ENCODE data around the gene CMTM8.
"Not testable (repeated sequence)": the region's sequence is repeated elsewhere in the genome, so short reads cannot be mapped to it uniquely, and the experiment has no call there.

CMTM8 gene

GRCh38 chr3:32208447-32208846 lies 30.0 kb upstream of the CMTM8 start:
- DNase-seq (ENCODE audit: low spot score in 2 of 2) (no peak), ATAC-seq (replicated peaks; ENCODE audit: extremely low read depth, poor library complexity, severe bottlenecking) (no peak)
- Mint-ChIP-seq H3K36me3 (ENCODE audit: insufficient read depth) (no peaks in the 10 kb centered on the region), H3K9me3 (no peaks in the 10 kb centered on the region), H3K27ac (ENCODE audit: low read depth) (no peak overlapping the region), H3K27me3 (peaks cover 17% of the 10 kb centered on the region), H3K4me1 (no peaks in the 10 kb centered on the region), H3K4me3 (no peak overlapping the region)

GRCh38 chr3:32215185-32215584 lies 23.3 kb upstream of the CMTM8 start:
- DNase-seq (ENCODE audit: low spot score in 2 of 2) = no peak
- ATAC-seq (replicated peaks; ENCODE audit: extremely low read depth, poor library complexity, severe bottlenecking) = no peak
- H3K9me3 Mint-ChIP-seq = no peaks in the 10 kb centered on the region
- H3K4me3 Mint-ChIP-seq = no peak overlapping the region
- no peak overlapping the region for H3K27ac Mint-ChIP-seq (ENCODE audit: low read depth)
- peaks cover 43% of the 10 kb centered on the region for H3K27me3 Mint-ChIP-seq
- H3K36me3 Mint-ChIP-seq (ENCODE audit: insufficient read depth) = no peaks in the 10 kb centered on the region
- H3K4me1 Mint-ChIP-seq = no peaks in the 10 kb centered on the region

- no peak overlapping the region for H3K27ac Mint-ChIP-seq (ENCODE audit: low read depth)
- no peak for ATAC-seq (replicated peaks; ENCODE audit: extremely low read depth, poor library complexity, severe bottlenecking)
- peaks cover 52% of the 10 kb centered on the region for H3K27me3 Mint-ChIP-seq
Observed at GRCh38 chr3:32216172-32216783, 22.2 kb upstream of the CMTM8 start.

GRCh38 chr3:32217339-32217738 lies 21.1 kb upstream of the CMTM8 start:
- DNase-seq (ENCODE audit: low spot score in 2 of 2) = no peak
- Mint-ChIP-seq H3K27ac (ENCODE audit: low read depth) (no peak overlapping the region), H3K27me3 (peaks cover 59% of the 10 kb centered on the region), H3K36me3 (ENCODE audit: insufficient read depth) (peaks cover 2% of the 10 kb centered on the region), H3K9me3 (no peaks in the 10 kb centered on the region), H3K4me1 (no peaks in the 10 kb centered on the region), H3K4me3 (no peak overlapping the region)
- ATAC-seq (replicated peaks; ENCODE audit: extremely low read depth, poor library complexity, severe bottlenecking) = no peak

More at GRCh38 chr3:32216172-32216783, 22.2 kb upstream of the CMTM8 start:
- no peak for DNase-seq (ENCODE audit: low spot score in 2 of 2)
- no peaks in the 10 kb centered on the region for H3K36me3 Mint-ChIP-seq (ENCODE audit: insufficient read depth)
- no peaks in the 10 kb centered on the region for H3K4me1 Mint-ChIP-seq
- no peaks in the 10 kb centered on the region for H3K9me3 Mint-ChIP-seq
- no peak overlapping the region for H3K4me3 Mint-ChIP-seq

GRCh38 chr3:32219537-32219936 lies 18.9 kb upstream of the CMTM8 start:
- H3K27me3 Mint-ChIP-seq = peaks cover 80% of the 10 kb centered on the region
- peaks cover 2% of the 10 kb centered on the region for H3K36me3 Mint-ChIP-seq (ENCODE audit: insufficient read depth)
- no peak overlapping the region for H3K27ac Mint-ChIP-seq (ENCODE audit: low read depth)
- no peak for DNase-seq (ENCODE audit: low spot score in 2 of 2)
- no peaks in the 10 kb centered on the region for H3K9me3 Mint-ChIP-seq
- H3K4me1 Mint-ChIP-seq = no peaks in the 10 kb centered on the region
- H3K4me3 Mint-ChIP-seq = no peak overlapping the region
- no peak for ATAC-seq (replicated peaks; ENCODE audit: extremely low read depth, poor library complexity, severe bottlenecking)

- H3K27ac Mint-ChIP-seq (ENCODE audit: low read depth) = no peak overlapping the region
Observed at GRCh38 chr3:32220006-32220405, 18.5 kb upstream of the CMTM8 start.

GRCh38 chr3:32222950-32223349 lies 15.5 kb upstream of the CMTM8 start:
- no peak overlapping the region for H3K4me3 Mint-ChIP-seq
- DNase-seq (ENCODE audit: low spot score in 2 of 2) = no peak
- no peak for ATAC-seq (replicated peaks; ENCODE audit: extremely low read depth, poor library complexity, severe bottlenecking)
- H3K36me3 Mint-ChIP-seq (ENCODE audit: insufficient read depth) = peaks cover 2% of the 10 kb centered on the region
- no peaks in the 10 kb centered on the region for H3K4me1 Mint-ChIP-seq
- H3K9me3 Mint-ChIP-seq = no peaks in the 10 kb centered on the region
- peaks cover 58% of the 10 kb centered on the region for H3K27me3 Mint-ChIP-seq
- H3K27ac Mint-ChIP-seq (ENCODE audit: low read depth) = no peak overlapping the region

More at GRCh38 chr3:32220006-32220405, 18.5 kb upstream of the CMTM8 start:
- H3K36me3 Mint-ChIP-seq (ENCODE audit: insufficient read depth) = peaks cover 2% of the 10 kb centered on the region
- H3K9me3 Mint-ChIP-seq = no peaks in the 10 kb centered on the region
- DNase-seq (ENCODE audit: low spot score in 2 of 2) (no peak), ATAC-seq (replicated peaks; ENCODE audit: extremely low read depth, poor library complexity, severe bottlenecking) (no peak)
- H3K27me3 Mint-ChIP-seq = peaks cover 76% of the 10 kb centered on the region
- no peak overlapping the region for H3K4me3 Mint-ChIP-seq
- H3K4me1 Mint-ChIP-seq = no peaks in the 10 kb centered on the region

- Mint-ChIP-seq H3K27ac (ENCODE audit: low read depth) (no peak overlapping the region), H3K4me3 (no peak overlapping the region), H3K9me3 (no peaks in the 10 kb centered on the region), H3K27me3 (peaks cover 47% of the 10 kb centered on the region), H3K36me3 (ENCODE audit: insufficient read depth) (peaks cover 2% of the 10 kb centered on the region), H3K4me1 (no peaks in the 10 kb centered on the region)
- no peak for DNase-seq (ENCODE audit: low spot score in 2 of 2)
- ATAC-seq (replicated peaks; ENCODE audit: extremely low read depth, poor library complexity, severe bottlenecking) = no peak
Observed at GRCh38 chr3:32224016-32224516, 14.4 kb upstream of the CMTM8 start.

GRCh38 chr3:32226875-32227500 lies 11.5 kb upstream of the CMTM8 start:
- Mint-ChIP-seq H3K27me3 (peaks cover 26% of the 10 kb centered on the region), H3K36me3 (ENCODE audit: insufficient read depth) (no peaks in the 10 kb centered on the region), H3K4me3 (no peak overlapping the region), H3K4me1 (no peaks in the 10 kb centered on the region), H3K27ac (ENCODE audit: low read depth) (no peak overlapping the region), H3K9me3 (no peaks in the 10 kb centered on the region)
- DNase-seq (ENCODE audit: low spot score in 2 of 2) = no peak
- no peak for ATAC-seq (replicated peaks; ENCODE audit: extremely low read depth, poor library complexity, severe bottlenecking)

- ATAC-seq (replicated peaks; ENCODE audit: extremely low read depth, poor library complexity, severe bottlenecking); H3K27ac Mint-ChIP-seq (ENCODE audit: low read depth); DNase-seq (ENCODE audit: low spot score in 2 of 2); H3K27me3 Mint-ChIP-seq; H3K9me3 Mint-ChIP-seq; H3K36me3 Mint-ChIP-seq (ENCODE audit: insufficient read depth); H3K4me1 Mint-ChIP-seq; H3K4me3 Mint-ChIP-seq: not testable (repeated sequence)
Observed at GRCh38 chr3:32228743-32229142, 9.7 kb upstream of the CMTM8 start.

GRCh38 chr3:32229565-32229964 lies 8.9 kb upstream of the CMTM8 start:
- ATAC-seq (replicated peaks; ENCODE audit: extremely low read depth, poor library complexity, severe bottlenecking) = no peak
- H3K9me3 Mint-ChIP-seq = no peaks in the 10 kb centered on the region
- H3K27me3 Mint-ChIP-seq = peaks cover under 1% of the 10 kb centered on the region
- no peaks in the 10 kb centered on the region for H3K36me3 Mint-ChIP-seq (ENCODE audit: insufficient read depth)
- no peak overlapping the region for H3K27ac Mint-ChIP-seq (ENCODE audit: low read depth)
- DNase-seq (ENCODE audit: low spot score in 2 of 2) = no peak
- H3K4me1 Mint-ChIP-seq = no peaks in the 10 kb centered on the region
- H3K4me3 Mint-ChIP-seq = no peak overlapping the region

- no peaks in the 10 kb centered on the region for H3K9me3 Mint-ChIP-seq
- peaks cover 3% of the 10 kb centered on the region for H3K36me3 Mint-ChIP-seq (ENCODE audit: insufficient read depth)
- peaks cover 19% of the 10 kb centered on the region for H3K27me3 Mint-ChIP-seq
- H3K27ac Mint-ChIP-seq (ENCODE audit: low read depth) = no peak overlapping the region
- no peak for DNase-seq (ENCODE audit: low spot score in 2 of 2)
- no peak for ATAC-seq (replicated peaks; ENCODE audit: extremely low read depth, poor library complexity, severe bottlenecking)
- H3K4me3 Mint-ChIP-seq = no peak overlapping the region
- H3K4me1 Mint-ChIP-seq = peaks cover 22% of the 10 kb centered on the region
Observed at GRCh38 chr3:32236377-32236776, 2.1 kb upstream of the CMTM8 start.

Measured in central memory CD8-positive, alpha-beta T cell (primary cell).